GM12892 (cell line): Measurements from ENCODE around the gene MYO18A.
"Not testable (repeated sequence)": the region's sequence is repeated elsewhere in the genome, so short reads cannot be mapped to it uniquely, and the experiment has no call there.

Experiments
- DNase-seq: peaks from one replicate; pipeline ENCODE4 v3.0.0; 2011; ENCODE audit not compliant: insufficient read length
- FAIRE-seq: peaks from 2 replicates; lab custom pipeline; 2011; peaks lifted over from hg19 to GRCh38; lab: Jason Lieb, UNC
- POLR2A ChIP-seq: IDR thresholded peaks from 2 replicates; pipeline ENCODE4 v1.6.1; 2011; ENCODE audit warnings: low read depth, low read length, control low read depth
- POLR2AphosphoS5 ChIP-seq: IDR thresholded peaks from 2 replicates; pipeline ENCODE4 v1.6.1; 2011; ENCODE audit warnings: low read depth, low read length, control low read depth
- TAF1 ChIP-seq: IDR thresholded peaks from 2 replicates; pipeline ENCODE4 v1.6.1; 2011; ENCODE audit warnings: low read depth, mild to moderate bottlenecking, control low read depth, low read length, borderline replicate concordance

The MYO18A gene

DNA sequence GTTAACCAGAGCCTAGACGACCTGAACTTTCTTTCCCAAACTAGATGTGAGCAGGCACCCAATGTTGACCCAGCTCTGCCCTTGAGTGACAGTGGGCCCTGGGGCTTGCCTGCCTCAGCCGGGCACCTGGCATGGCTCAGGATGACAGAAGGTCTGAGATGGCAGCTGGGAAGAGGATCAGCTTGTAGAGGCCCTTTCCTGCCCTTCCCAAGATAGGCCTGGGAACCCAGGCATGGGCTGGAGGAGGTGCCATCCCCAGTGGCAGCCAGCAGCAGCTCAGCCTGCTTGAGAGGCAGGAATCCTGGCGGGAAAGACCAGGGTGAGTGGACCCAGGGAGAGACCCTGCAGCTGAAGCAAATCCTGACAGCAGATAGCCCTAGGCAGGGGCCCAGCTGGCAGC lies 78.2 kb downstream of the MYO18A start:
- FAIRE-seq (no peak), DNase-seq (no peak)
- TF ChIP-seq POLR2AphosphoS5 (no peak), POLR2A (no peak), TAF1 (no peak)

DNA sequence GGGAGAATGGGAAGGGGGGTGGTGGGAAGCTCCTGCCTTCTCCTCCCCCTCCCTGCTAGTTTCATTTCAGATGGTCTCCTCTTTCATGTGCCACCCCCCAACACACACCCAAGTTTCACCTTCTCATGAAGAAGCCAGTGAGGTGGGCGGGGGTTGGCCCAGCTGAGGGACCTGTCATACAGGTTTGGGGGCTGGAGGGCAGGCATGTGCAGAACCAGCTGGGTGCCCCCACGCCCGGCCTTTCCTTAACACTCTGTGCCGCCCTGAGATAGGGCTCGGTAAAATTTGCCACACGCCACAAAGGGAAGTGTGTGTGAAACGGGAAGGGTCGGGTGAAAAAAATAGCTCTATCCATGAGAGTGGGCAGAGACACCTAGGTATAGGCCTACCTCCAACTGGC lies 79.9 kb downstream of the MYO18A start:
- TF ChIP-seq TAF1: no peak
- TF ChIP-seq POLR2AphosphoS5: no peak
- no peak for TF ChIP-seq POLR2A
- DNase-seq (no peak), FAIRE-seq (no peak)

DNA sequence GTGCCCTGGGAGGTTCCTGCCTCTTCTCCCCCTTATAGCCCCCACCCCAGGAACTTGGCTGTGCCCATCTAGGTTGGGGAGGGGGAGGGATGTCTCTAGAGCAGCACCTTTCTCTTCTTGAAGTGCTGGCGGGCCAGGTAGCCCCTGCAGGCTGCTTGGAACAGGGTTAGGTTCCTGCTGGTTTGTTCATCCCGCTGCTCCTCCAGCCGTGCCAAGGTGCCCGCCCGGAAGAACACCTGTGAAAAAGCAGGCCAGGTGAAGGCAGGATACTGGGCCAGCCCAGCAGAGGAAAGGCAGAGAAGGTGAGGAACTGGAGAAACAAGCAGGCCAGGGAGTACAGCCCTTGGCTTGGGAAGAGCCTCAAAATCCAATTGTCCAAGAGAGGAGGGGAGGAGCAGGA lies 80.7 kb downstream of the MYO18A start:
- DNase-seq (no peak), FAIRE-seq (no peak)
- TF ChIP-seq POLR2A (no peak), TAF1 (no peak), POLR2AphosphoS5 (no peak)

DNA sequence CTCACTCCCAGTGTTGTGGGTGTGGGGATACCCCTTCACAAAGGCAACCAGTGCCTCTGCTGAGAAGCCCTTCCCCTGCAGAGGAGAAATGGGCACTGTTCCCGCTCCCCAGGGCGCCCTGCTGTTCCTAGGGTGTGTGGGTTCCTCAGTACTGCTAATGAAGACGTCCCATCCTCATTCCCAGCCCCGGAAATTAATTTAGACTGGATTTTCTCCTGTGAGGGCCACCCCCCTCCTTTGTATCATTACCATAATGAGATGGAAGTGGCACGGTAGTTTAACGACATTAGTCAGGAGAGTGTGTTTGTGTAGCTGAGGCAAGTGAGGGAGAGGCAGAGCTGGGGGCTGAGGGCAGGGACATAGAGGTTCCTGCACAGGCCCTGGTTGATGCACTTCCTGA lies 84.1 kb downstream of the MYO18A start:
- no peak for DNase-seq
- FAIRE-seq: no peak
- no peak for TF ChIP-seq POLR2AphosphoS5
- no peak for TF ChIP-seq POLR2A
- no peak for TF ChIP-seq TAF1

DNA sequence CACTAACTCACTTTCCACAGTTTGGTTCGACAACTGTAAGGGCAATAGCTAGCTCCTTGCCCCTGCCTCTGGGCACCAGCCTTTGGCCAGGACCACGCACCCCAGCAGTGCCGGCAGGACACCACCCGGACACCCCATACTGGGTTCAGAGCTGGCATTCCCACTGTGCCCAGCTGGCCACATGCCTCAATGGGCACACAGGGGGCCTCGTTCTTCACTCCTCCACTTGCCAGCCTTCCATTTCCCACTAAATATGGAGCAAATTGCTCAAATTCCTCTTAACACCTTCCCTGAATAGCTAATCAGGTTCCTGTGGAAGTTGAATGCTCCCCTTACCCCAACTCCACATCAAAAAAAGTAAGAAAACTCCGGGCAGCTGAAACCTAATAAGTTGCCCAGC lies 84.8 kb downstream of the MYO18A start:
- TF ChIP-seq TAF1 (no peak), POLR2AphosphoS5 (no peak), POLR2A (no peak)
- no peak for DNase-seq
- no peak for FAIRE-seq

DNA sequence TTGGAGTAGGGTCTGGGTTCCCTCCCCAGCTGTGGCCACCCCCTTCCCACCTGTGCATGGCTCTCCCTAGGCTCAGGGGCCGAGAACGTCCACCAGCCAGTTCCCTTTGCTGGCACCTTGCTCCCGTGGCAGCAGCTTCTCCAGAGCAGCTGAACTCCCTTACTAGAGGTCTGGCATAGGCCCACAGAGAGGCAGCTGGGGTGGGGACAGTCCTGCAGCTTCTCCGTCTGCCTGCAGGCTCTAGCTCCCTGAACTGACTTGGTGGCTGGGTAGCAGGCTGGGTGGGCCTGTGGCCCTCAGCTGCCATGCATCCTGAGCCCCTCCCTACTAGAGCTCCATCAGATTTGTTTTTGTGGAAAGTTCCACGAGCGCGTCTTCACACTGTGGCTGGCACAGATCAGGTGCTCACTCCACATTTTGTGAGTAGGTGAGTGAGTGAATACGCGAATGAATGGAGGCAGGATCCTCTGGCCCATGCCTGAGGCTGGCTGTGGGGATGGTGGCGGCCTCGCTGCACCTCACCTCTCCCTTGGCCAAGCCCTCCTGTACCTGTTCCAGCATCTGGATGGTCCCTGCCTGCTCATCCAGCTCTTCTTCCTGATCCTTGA lies 86.0 kb downstream of the MYO18A start:
- DNase-seq (no peak), FAIRE-seq (no peak)
- no peak for TF ChIP-seq TAF1
- no peak for TF ChIP-seq POLR2A
- TF ChIP-seq POLR2AphosphoS5: no peak

DNA sequence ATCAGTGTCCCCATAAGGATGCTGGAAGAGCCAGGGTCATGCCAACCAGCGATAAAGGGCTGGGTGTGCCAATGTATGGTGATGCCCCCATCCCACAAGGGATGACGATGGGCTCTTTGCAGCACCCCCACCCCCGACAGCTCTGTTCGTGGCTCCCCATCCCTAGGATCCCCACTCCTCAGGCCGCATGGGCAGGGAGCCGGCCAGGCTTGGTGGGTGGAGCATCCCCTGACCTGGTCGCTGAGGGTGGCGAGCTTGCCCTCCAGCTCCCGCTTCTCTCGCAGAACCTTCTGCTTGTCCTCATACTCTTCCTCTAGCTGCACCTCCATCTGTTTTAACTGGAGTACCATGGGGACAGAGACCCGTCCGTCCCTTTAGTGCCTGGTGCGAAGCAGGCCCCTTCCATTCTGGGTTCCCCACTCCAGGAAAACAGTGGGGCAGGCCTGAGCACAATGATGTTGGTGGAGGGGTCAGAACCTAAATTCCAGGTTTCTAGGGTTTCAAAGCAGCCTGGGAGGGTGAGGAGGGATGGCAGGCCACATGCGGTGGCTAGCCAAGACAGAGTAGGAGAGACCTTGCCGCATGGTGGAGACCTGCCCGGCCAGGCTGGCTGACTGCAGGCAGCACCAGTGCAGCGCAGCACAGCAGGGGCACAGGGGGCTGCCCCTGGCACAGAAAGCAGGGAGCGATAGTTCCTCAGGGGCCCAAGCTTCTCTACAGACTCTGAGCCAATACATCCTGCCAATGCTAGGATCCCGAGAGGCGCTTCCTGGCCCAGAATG lies 86.9 kb downstream of the MYO18A start:
- no peak for TF ChIP-seq POLR2A
- TF ChIP-seq TAF1: no peak
- DNase-seq: no peak
- no peak for FAIRE-seq

DNA sequence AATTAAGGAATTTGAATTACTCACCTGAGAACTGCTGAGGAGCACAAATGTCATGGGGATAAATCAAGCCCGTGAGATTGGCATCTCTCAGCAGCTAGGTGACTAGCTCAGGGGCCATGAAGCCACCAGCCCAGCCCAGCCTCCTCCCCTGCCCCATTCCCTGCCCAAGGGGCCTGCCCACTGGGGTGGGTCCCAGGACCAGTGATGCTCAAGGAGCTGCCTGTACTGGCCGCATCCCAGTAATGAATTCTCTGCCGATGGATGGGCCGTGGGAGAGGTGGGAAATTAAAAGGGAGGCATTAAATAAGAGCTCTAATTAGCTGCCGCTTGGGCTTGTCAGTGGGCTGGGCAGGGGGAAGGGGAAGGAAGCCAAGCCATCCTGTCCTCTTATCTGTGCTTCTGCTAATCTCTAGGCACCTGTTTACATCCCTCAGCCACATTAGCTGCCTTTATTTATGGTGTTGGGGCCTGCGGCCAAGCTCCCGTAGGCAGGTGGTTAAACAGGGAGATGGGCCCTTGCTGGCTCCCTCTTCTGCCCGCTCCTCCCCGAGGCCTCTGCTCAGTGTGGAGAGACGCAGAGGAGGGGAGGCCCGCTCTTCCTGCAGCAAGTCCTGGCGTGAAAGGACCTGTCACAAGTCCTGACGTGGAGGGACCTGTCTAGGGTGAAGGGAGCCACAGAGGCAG lies 88.5 kb downstream of the MYO18A start:
- no peak for TF ChIP-seq POLR2A
- TF ChIP-seq POLR2AphosphoS5: no peak
- TF ChIP-seq TAF1: no peak
- FAIRE-seq (no peak), DNase-seq (no peak)

DNA sequence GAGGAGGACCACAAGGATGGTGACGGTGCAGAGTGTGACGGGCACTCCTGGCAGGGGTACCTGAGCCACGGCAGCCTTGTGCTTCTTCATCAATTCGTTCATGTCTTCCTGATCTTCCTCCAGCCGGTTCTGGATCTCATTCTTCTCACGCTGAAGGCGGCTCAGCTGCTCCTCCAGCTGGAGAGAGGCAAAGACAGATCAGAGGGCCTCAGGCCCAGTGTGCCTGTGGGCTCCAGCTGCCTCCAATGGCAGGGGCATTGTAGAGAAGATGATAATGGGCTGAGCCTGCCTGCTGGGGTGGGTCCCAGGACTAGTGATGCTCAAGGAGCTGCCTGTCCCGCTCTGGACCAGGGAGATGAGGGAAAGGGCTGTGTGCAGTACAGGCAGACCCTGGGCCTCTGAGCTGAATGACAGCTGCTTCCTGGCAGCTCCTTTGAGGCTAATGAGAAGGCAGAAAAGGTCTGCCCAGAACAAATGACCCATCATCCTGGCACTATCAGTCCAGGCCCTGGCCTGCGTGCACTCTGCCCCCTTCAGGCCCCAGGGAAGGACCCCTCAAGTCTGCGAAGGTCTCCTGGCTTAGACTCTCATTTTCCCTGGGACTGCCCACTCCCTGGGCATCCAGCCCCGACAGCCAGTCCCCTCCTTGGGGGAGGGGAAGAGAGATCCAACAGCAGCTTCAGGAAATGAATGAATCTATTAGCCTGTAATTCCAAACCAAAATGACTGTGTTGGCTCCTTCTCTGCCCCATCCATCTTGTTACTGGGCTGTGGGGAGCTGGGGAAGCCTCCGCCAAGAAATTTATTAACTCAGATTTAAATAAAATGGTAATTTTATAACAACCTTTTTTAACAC lies 89.2 kb downstream of the MYO18A start:
- DNase-seq: no peak
- TF ChIP-seq POLR2AphosphoS5 (no peak), POLR2A (no peak), TAF1 (no peak)
- FAIRE-seq: no peak

DNA sequence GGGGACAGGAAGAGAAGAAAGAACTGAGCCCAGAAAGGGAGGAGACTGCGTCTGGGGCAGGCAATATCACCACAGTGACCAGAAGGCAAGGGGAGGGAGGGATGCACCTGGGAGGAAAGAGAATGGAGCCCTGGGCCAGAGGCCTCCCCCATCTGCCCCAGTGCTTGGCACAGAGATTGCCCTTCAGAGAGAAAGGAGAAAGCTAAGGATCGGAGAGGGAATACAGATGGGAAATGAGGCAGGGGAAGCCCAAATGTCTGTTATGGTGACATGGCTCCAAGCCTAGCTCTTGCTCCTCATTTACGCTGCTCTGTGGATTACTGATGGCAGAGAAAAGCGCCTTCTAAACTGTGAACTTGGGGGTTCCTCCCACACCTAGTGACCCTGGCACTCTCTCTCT lies 90.1 kb downstream of the MYO18A start:
- TF ChIP-seq POLR2AphosphoS5 (no peak), POLR2A (no peak), TAF1 (no peak)
- DNase-seq (no peak), FAIRE-seq (no peak)

DNA sequence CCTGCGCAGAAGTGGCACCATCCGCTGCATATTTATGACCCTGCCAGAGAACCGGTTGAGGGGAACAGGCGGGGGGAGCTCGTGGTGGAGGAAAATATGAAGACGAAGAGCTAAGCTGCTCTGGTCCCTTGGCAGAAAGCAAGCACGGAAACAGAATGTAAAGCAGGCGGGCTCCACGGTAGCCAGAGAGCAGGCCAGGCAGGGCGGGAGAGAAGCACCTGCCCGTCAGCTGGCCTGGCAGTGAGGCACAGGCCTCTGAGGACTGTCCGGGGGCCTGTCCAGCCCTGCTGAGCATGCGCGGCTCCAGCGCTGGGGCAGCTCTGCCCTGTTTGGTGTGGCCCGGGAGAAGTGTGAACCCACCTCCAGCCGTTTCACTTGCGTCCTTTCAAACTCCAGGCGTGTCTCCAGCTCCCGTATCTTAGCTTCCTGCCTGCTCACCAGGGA lies 90.6 kb downstream of the MYO18A start:
- FAIRE-seq (no peak), DNase-seq (no peak)
- TF ChIP-seq POLR2A: no peak
- TF ChIP-seq POLR2AphosphoS5: no peak
- TF ChIP-seq TAF1: no peak

DNA sequence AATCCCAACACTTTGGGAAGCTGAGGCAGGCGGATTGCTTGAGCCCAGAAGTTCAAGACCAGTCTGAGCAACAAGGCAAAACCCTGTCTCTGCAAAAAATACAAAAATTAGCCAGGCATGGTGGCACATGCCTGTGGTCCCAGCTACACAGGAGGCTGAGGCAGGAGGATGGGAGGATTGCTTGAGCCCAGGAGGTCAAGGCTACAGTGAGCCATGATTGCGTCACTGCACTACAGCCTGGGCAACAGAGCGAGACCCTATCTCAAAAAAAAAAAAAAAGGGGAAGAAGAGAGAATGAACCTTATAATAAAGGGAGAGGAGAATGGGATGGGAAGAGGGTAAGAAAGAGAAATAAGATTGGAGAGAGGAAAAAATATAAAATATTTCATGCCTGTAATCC lies 91.4 kb downstream of the MYO18A start:
- FAIRE-seq, DNase-seq: not testable (repeated sequence)
